T-helper 17 cell (primary cell): Measurements from ENCODE around the gene CIAO2B. TPM values are rescaled to one million over a fixed set of nuclear protein-coding genes. Genes with fewer than 3 reads are reported as not detected.
A peak's percentile ranks its signal among the peaks of the same experiment; 100 is the strongest.
"Not testable (repeated sequence)": the region's sequence is repeated elsewhere in the genome, so short reads cannot be mapped to it uniquely, and the experiment has no call there.

ENCODE experiments used
- ATAC-seq: fragments of 150-1000 bp; cut with Tn5 transposase; 2 replicates; pipeline ENCODE4 v1.10.0; 2021; ENCODE audit warnings: mild to moderate bottlenecking, moderate library complexity
- DNase-seq, 3 donors: peaks; one replicate each; pipeline versions ENCODE4 v3.0.0 to v3.0.0-alpha.2; 2020 to 2021
- H3K9me3 ChIP-seq: one replicate; pipeline ENCODE4 v1.7.0; 2013; ENCODE audit warnings: low read length, mild to moderate bottlenecking; ENCODE audit not compliant: control insufficient read depth, poor library complexity, severe bottlenecking
- H3K27ac Mint-ChIP-seq: one replicate; pipeline ENCODE4 v1.8.0; 2022; ENCODE audit warnings: mild to moderate bottlenecking, moderate library complexity, mixed read lengths
- H3K27me3 Mint-ChIP-seq: one replicate; pipeline ENCODE4 v1.8.0; 2022; ENCODE audit warnings: mixed read lengths
- H3K36me3 Mint-ChIP-seq: one replicate; pipeline ENCODE4 v1.8.0; 2022; ENCODE audit warnings: low read depth, mixed read lengths
- H3K4me1 Mint-ChIP-seq: one replicate; pipeline ENCODE4 v1.8.0; 2022; ENCODE audit warnings: mild to moderate bottlenecking, mixed read lengths
- H3K4me3 Mint-ChIP-seq: one replicate; pipeline ENCODE4 v1.8.0; 2022; ENCODE audit warnings: mild to moderate bottlenecking, moderate library complexity, mixed read lengths
- total RNA-seq, 4 donors: library from RNA in 2 of 4; stranded (reverse) in 2 of 4; gene quantifications; one replicate each; pipeline ENCODE4 v1.2.3 and lab custom pipeline; 2022 to 2026

Gene CIAO2B
- total RNA-seq, 2 donors from 2014 or later = 50.3 to 51.0 TPM

GRCh38 chr16:66950971-66951790 is 17.0 kb upstream of the CIAO2B start:
- H3K9me3 ChIP-seq = peaks cover 4% of the 10 kb centered on the region
- H3K36me3 Mint-ChIP-seq = no peaks in the 10 kb centered on the region
- no peak overlapping the region for H3K4me3 Mint-ChIP-seq
- DNase-seq (no peak), ATAC-seq (no peak)
- H3K27me3 Mint-ChIP-seq = peaks cover 47% of the 10 kb centered on the region
- H3K27ac Mint-ChIP-seq = no peak overlapping the region
- peaks cover 26% of the 10 kb centered on the region for H3K4me1 Mint-ChIP-seq

- peaks cover 47% of the 10 kb centered on the region for H3K27me3 Mint-ChIP-seq
- no peaks in the 10 kb centered on the region for H3K36me3 Mint-ChIP-seq
- peaks cover 26% of the 10 kb centered on the region for H3K4me1 Mint-ChIP-seq
- H3K9me3 ChIP-seq = peaks cover 4% of the 10 kb centered on the region
- ATAC-seq = no peak
- no peak for DNase-seq
- no peak overlapping the region for H3K4me3 Mint-ChIP-seq
- H3K27ac Mint-ChIP-seq = no peak overlapping the region
Observed at GRCh38 chr16:66950437-66950836, 16.2 kb upstream of the CIAO2B start.

DNA sequence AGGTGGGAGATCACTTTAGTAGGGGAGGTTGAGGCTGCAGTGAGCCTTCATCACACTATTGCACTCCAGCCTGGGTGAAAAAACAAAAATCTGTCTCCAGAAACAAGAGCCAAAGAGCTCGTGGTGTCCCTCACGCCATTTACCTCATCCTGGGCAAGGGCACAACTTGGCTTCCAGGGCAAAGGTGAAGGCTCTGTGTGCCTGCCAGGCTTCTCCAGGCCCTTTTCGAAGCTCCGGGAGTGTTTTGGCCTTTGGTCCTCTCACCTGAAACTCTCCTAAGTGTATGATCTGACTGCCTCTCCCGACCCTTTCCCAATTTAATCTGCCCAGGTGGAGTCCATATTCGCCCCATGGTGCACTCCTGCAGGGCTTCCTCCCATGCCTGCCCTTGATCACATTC is 15.3 kb upstream of the CIAO2B start:
- Mint-ChIP-seq H3K4me1 (peaks cover 26% of the 10 kb centered on the region), H3K27me3 (peaks cover 47% of the 10 kb centered on the region), H3K27ac (no peak overlapping the region), H3K36me3 (no peaks in the 10 kb centered on the region), H3K4me3 (peak overlapping the region; percentile 55)
- peaks cover 4% of the 10 kb centered on the region for H3K9me3 ChIP-seq
- ATAC-seq = no peak
- DNase-seq = no peak

- Mint-ChIP-seq H3K27me3 (peaks cover 44% of the 10 kb centered on the region), H3K4me1 (peaks cover 24% of the 10 kb centered on the region), H3K36me3 (no peaks in the 10 kb centered on the region), H3K4me3 (no peak overlapping the region), H3K27ac (no peak overlapping the region)
- DNase-seq = no peak
- peaks cover 4% of the 10 kb centered on the region for H3K9me3 ChIP-seq
- no peak for ATAC-seq
Observed at GRCh38 chr16:66948837-66949225, 14.6 kb upstream of the CIAO2B start.

DNA sequence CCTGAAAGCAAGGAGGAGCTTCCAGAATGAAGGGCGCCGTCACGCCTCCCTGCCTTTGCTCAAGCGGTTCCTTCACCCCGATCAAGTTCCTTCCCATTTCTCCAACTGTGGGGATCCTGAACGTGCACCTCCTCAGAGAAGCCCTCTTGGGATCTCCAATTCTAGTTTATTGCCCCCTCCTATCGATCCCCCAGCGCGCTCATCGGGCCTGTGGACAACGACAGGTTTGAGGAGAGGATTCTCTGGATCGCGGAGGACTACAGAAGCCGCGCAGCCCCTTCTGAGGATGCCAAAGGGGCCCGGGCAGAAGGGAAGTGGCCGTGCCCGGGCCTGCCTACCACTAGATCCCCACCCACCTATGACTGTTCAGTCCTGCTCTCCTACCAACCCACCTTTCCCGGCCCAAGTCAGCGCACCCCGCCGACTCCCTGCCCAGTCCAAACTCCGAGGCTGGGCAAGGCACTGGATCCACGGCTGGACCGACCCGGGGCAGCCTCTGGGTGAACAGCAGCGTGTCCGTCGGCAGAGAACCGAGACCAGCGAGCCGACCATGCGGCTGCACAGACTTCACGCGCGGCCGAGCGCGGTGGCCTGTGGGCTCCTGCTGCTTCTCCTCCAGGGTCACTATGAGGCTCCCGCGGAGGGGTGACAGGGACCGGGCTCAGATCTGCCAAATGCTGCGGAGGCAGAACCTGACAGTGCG is 14.1 kb upstream of the CIAO2B start:
- H3K36me3 Mint-ChIP-seq = no peaks in the 10 kb centered on the region
- H3K27me3 Mint-ChIP-seq = peaks cover 40% of the 10 kb centered on the region
- peaks cover 4% of the 10 kb centered on the region for H3K9me3 ChIP-seq
- H3K4me3 Mint-ChIP-seq = peak overlapping the region; percentile 89
- no peak overlapping the region for H3K27ac Mint-ChIP-seq
- DNase-seq (no peak), ATAC-seq (peak; percentile 16)
- peaks cover 24% of the 10 kb centered on the region for H3K4me1 Mint-ChIP-seq

GRCh38 chr16:66947302-66948065 is 13.3 kb upstream of the CIAO2B start:
- Mint-ChIP-seq H3K4me3 (peak overlapping the region; percentile 89), H3K27me3 (peaks cover 34% of the 10 kb centered on the region), H3K27ac (peak overlapping the region; percentile 89), H3K36me3 (peaks cover 3% of the 10 kb centered on the region), H3K4me1 (peaks cover 24% of the 10 kb centered on the region)
- H3K9me3 ChIP-seq = peaks cover 4% of the 10 kb centered on the region
- ATAC-seq = peak; percentile 94
- DNase-seq = peak; percentile 62 to 81 (median 68)

DNA sequence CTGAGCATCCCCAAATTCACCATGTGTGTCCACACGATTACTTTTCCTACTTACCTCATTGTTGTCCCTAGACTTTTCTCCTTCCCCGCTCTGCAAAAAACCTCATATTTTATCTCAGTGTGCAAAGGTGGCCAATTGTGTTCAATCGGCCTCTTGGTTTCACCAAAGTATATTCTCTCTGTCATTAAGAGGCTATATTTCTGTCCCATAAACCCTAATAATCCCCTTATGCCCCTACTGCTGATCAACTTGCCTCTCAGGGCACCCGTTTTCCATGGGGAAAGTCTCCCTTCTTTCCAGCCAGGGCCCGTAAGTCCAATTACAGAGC is 12.7 kb upstream of the CIAO2B start:
- Mint-ChIP-seq H3K27me3 (peaks cover 34% of the 10 kb centered on the region), H3K4me3 (peak overlapping the region; percentile 43), H3K27ac (peak overlapping the region; percentile 89), H3K4me1 (peaks cover 24% of the 10 kb centered on the region), H3K36me3 (peaks cover 6% of the 10 kb centered on the region)
- peaks cover 4% of the 10 kb centered on the region for H3K9me3 ChIP-seq
- no peak for ATAC-seq
- no peak for DNase-seq

- ATAC-seq = no peak
- peaks cover 30% of the 10 kb centered on the region for H3K27me3 Mint-ChIP-seq
- H3K4me1 Mint-ChIP-seq = peaks cover 24% of the 10 kb centered on the region
- H3K36me3 Mint-ChIP-seq = peaks cover 6% of the 10 kb centered on the region
- no peak for DNase-seq
- H3K9me3 ChIP-seq = peaks cover 3% of the 10 kb centered on the region
- H3K4me3 Mint-ChIP-seq = peak overlapping the region; percentile 43
- peak overlapping the region; percentile 89 for H3K27ac Mint-ChIP-seq
Observed at GRCh38 chr16:66946541-66946940, 12.3 kb upstream of the CIAO2B start.

DNA sequence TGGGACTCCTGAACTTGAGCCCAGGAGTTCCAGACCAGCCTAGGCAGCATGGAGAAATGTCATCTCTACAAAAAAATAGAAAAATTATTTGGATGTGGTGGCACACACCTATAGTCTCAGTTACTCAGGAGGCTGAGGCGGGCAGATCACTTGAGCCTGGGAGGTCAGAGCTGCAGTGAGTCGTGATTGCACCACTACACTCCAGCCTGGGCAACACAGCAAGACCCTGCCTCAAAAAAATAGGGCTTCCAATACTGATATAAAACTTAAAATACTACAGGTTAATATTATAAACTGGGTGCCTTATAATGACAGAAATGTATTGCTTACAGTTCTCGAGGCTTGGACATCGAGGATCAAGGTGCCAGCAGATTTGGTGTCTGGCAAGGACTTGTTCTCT is 11.7 kb upstream of the CIAO2B start:
- DNase-seq (no peak), ATAC-seq (no peak)
- Mint-ChIP-seq H3K4me3 (no peak overlapping the region), H3K36me3 (peaks cover 6% of the 10 kb centered on the region), H3K27me3 (peaks cover 25% of the 10 kb centered on the region), H3K27ac (no peak overlapping the region), H3K4me1 (peaks cover 24% of the 10 kb centered on the region)
- H3K9me3 ChIP-seq = no peaks in the 10 kb centered on the region

DNA sequence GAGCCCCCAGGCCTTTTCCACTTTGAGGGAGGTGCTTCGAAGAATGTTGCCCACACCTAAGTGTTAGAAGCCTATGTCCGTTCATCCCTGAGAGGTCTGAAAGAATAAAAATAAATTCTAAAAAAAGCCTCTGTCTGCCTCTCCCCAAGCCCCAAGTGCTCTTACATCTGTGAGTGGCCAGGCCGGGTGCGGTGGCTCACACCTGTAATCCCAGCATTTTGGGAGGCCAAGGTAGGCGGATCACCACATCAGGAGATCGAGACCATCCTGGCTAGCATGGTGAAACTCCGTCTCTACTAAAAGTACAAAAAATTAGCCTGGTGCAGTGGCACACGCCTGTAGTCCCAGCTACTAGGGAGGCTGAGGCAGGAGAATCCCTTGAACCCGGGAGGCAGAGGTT is 10.8 kb upstream of the CIAO2B start:
- Mint-ChIP-seq H3K27ac (peak overlapping the region; percentile 39), H3K4me1 (peaks cover 20% of the 10 kb centered on the region), H3K27me3 (peaks cover 20% of the 10 kb centered on the region)
- not testable (repeated sequence) for H3K4me3 Mint-ChIP-seq, H3K9me3 ChIP-seq, ATAC-seq, DNase-seq, H3K36me3 Mint-ChIP-seq

- H3K9me3 ChIP-seq = no peaks in the 10 kb centered on the region
- Mint-ChIP-seq H3K27ac (peak overlapping the region; percentile 37), H3K36me3 (peaks cover 6% of the 10 kb centered on the region), H3K4me3 (no peak overlapping the region), H3K27me3 (peaks cover 11% of the 10 kb centered on the region), H3K4me1 (peaks cover 18% of the 10 kb centered on the region)
- DNase-seq = no peak
- no peak for ATAC-seq
Observed at GRCh38 chr16:66944054-66944441, 9.8 kb upstream of the CIAO2B start.

DNA sequence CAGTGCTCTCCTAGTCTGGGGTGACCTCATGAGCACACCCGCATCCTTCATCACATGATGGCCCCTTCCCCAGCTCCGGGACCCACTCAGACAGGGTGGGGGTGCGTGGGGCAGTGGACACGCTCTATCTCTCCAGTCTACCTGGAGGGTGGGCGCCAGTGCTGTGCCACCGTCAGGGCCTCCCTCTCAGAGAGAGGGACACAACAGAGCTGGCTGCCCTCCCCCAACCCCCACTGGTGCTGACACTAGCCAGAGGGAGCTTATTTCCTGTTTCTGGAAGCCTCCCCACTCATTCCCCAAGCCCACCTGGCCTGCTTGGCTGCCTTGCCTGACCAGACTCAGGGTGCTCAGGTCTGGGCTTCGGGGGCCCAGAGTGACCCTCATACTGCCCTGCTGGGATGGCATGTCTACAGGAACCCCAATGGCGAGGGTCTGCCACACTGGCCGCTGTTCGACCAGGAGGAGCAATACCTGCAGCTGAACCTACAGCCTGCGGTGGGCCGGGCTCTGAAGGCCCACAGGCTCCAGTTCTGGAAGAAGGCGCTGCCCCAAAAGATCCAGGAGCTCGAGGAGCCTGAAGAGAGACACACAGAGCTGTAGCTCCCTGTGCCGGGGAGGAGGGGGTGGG is 9.3 kb upstream of the CIAO2B start:
- H3K27me3 Mint-ChIP-seq = peaks cover 6% of the 10 kb centered on the region
- no peak overlapping the region for H3K4me3 Mint-ChIP-seq
- H3K9me3 ChIP-seq = no peaks in the 10 kb centered on the region
- no peak for DNase-seq
- no peak for ATAC-seq
- H3K27ac Mint-ChIP-seq = peak overlapping the region; percentile 37
- peaks cover 15% of the 10 kb centered on the region for H3K4me1 Mint-ChIP-seq
- peaks cover 6% of the 10 kb centered on the region for H3K36me3 Mint-ChIP-seq

DNA sequence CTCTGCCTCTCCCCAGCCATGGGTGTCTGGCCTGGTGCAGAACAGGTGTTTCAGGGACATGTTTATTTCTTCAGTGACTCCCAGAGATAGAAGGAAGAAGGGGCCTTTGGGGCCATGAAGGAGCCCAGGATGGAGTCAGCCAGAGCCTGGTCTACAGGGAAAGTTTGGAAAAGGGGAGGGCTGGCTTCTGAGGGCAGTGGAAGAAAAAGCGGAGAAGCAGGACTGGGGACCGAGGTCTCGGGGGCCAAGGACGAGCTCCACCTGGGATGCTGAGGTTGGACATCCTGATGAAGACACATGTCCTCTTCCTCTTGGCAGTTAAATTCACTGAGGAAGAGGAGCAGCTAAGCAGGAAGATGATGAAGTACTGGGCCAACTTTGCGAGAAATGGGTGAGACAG is 8.8 kb upstream of the CIAO2B start:
- no peaks in the 10 kb centered on the region for H3K9me3 ChIP-seq
- H3K4me1 Mint-ChIP-seq = peaks cover 10% of the 10 kb centered on the region
- ATAC-seq = no peak
- H3K27ac Mint-ChIP-seq = no peak overlapping the region
- H3K27me3 Mint-ChIP-seq = no peaks in the 10 kb centered on the region
- peaks cover 6% of the 10 kb centered on the region for H3K36me3 Mint-ChIP-seq
- no peak for DNase-seq
- no peak overlapping the region for H3K4me3 Mint-ChIP-seq
